T-helper 2 cell treated with Interferon-gamma antibody and Interleukin-4, amounts not matched to agents 5 μg/mL and 100 μg/mL, for 36 hours (primary cell): Measurements from ENCODE around the gene RABGAP1L.
"Not testable (repeated sequence)": the region's sequence is repeated elsewhere in the genome, so short reads cannot be mapped to it uniquely, and the experiment has no call there.

Source experiments
- DNase-seq: peaks from one replicate; pipeline ENCODE4 v3.0.0; 2021; ENCODE audit warnings: low spot score
- H3K27ac Mint-ChIP-seq: one replicate; pipeline ENCODE4 v1.8.0; 2021; ENCODE audit warnings: mild to moderate bottlenecking, mixed read lengths
- H3K27me3 Mint-ChIP-seq: one replicate; pipeline ENCODE4 v1.8.0; 2021; ENCODE audit warnings: low read depth, mixed read lengths
- H3K36me3 Mint-ChIP-seq: one replicate; pipeline ENCODE4 v1.8.0; 2021; ENCODE audit warnings: low read depth, mixed read lengths
- H3K4me1 Mint-ChIP-seq: one replicate; pipeline ENCODE4 v1.8.0; 2021; ENCODE audit warnings: low read depth, mixed read lengths
- H3K4me3 Mint-ChIP-seq: one replicate; pipeline ENCODE4 v1.8.0; 2022; ENCODE audit warnings: mild to moderate bottlenecking, moderate library complexity, mixed read lengths
- H3K9me3 Mint-ChIP-seq: one replicate; pipeline ENCODE4 v1.8.0; 2021; ENCODE audit warnings: mixed read lengths

RABGAP1L gene

GRCh38 chr1:175042650-175043049, 883.3 kb downstream of the RABGAP1L start:
- no peaks in the 10 kb centered on the region for H3K9me3 Mint-ChIP-seq
- H3K4me3 Mint-ChIP-seq: no peak overlapping the region
- H3K27me3 Mint-ChIP-seq: peaks cover 21% of the 10 kb centered on the region
- DNase-seq: no peak
- no peaks in the 10 kb centered on the region for H3K36me3 Mint-ChIP-seq
- no peak overlapping the region for H3K27ac Mint-ChIP-seq
- no peaks in the 10 kb centered on the region for H3K4me1 Mint-ChIP-seq

- no peaks in the 10 kb centered on the region for H3K4me1 Mint-ChIP-seq
Observed at GRCh38 chr1:175043824-175044223, 884.5 kb downstream of the RABGAP1L start.

GRCh38 chr1:175044591-175044990, 885.3 kb downstream of the RABGAP1L start:
- H3K4me1 Mint-ChIP-seq, H3K36me3 Mint-ChIP-seq, H3K27ac Mint-ChIP-seq, H3K9me3 Mint-ChIP-seq, DNase-seq, H3K4me3 Mint-ChIP-seq: not testable (repeated sequence)
- peaks cover 34% of the 10 kb centered on the region for H3K27me3 Mint-ChIP-seq

More at GRCh38 chr1:175043824-175044223, 884.5 kb downstream of the RABGAP1L start:
- DNase-seq: no peak
- H3K4me3 Mint-ChIP-seq: no peak overlapping the region
- no peaks in the 10 kb centered on the region for H3K9me3 Mint-ChIP-seq
- H3K27ac Mint-ChIP-seq: no peak overlapping the region
- H3K27me3 Mint-ChIP-seq: peaks cover 29% of the 10 kb centered on the region
- no peaks in the 10 kb centered on the region for H3K36me3 Mint-ChIP-seq
